OCI-LY7 (cell line): ENCODE measurements around the gene CES4A. TPM values are rescaled to one million over a fixed set of nuclear protein-coding genes. Genes with fewer than 3 reads are reported as not detected.

Experiments used
- BruUV-seq: library from RNA; stranded (reverse); fragments of 400-500 nt; replicated peaks from 2 replicates; lab custom pipeline; 2021; lab: Mats Ljungman, UMichigan
- CTCF ChIA-PET: fragments of 300-600 bp; sonication (Branson Sonifier 250); formaldehyde crosslinking; loops from one replicate; lab custom pipeline; 2022; ENCODE audit warnings: antibody characterized with exemption; ENCODE audit not compliant: unreplicated experiment; lab: Charles Lee
- POLR2A ChIA-PET: fragments of 300-600 bp; sonication (Branson Sonifier 250); formaldehyde crosslinking; loops from one replicate; lab custom pipeline; 2022; ENCODE audit warnings: antibody characterized with exemption; lab: Charles Lee
- DNase-seq: peaks from one replicate; pipeline ENCODE4 v3.0.0-alpha.2; 2015; ENCODE audit warnings: low spot score
- H2AFZ ChIP-seq: fragments of 200-600 bp; sonication (generic), shearing (Covaris generic); 2 replicates; pipeline ENCODE4 v1.6.1; 2014; ENCODE audit warnings: mild to moderate bottlenecking, antibody characterized with exemption, low read length, moderate library complexity
- H3K27ac ChIP-seq: fragments of 200-600 bp; sonication (generic); 2 replicates; pipeline ENCODE4 v1.5.1; 2014; ENCODE audit warnings: mixed run types, low read depth, mild to moderate bottlenecking, moderate library complexity, low read length, inconsistent platforms; ENCODE audit not compliant: poor library complexity, severe bottlenecking
- H3K36me3 ChIP-seq: fragments of 200-600 bp; sonication (generic); 2 replicates; pipeline ENCODE4 v1.6.1; 2014; ENCODE audit warnings: mild to moderate bottlenecking, antibody characterized with exemption, low read length, moderate library complexity, mixed read lengths; ENCODE audit not compliant: insufficient read depth
- H3K4me1 ChIP-seq: fragments of 200-600 bp; sonication (generic); 2 replicates; pipeline ENCODE4 v1.5.1; 2014; ENCODE audit warnings: mild to moderate bottlenecking, low read length; ENCODE audit not compliant: insufficient read depth, poor library complexity, severe bottlenecking
- H3K4me2 ChIP-seq: fragments of 200-600 bp; sonication (generic); 2 replicates; pipeline ENCODE4 v1.6.1; 2014; ENCODE audit warnings: mild to moderate bottlenecking, low read length
- H3K4me3 ChIP-seq: fragments of 200-600 bp; sonication (generic); 2 replicates; pipeline ENCODE4 v1.5.1; 2014; ENCODE audit warnings: mild to moderate bottlenecking, low read depth, low read length; ENCODE audit not compliant: poor library complexity, severe bottlenecking
- H3K79me2 ChIP-seq: fragments of 200-600 bp; sonication (generic); 2 replicates; pipeline ENCODE4 v1.6.1; 2016; ENCODE audit warnings: low read depth, mild to moderate bottlenecking, low read length, moderate library complexity, mixed read lengths; ENCODE audit not compliant: insufficient read depth
- H3K9me2 ChIP-seq: fragments of 200-600 bp; sonication (generic); 2 replicates; pipeline ENCODE4 v1.6.1; 2016; ENCODE audit warnings: mild to moderate bottlenecking, low read length, mixed read lengths; ENCODE audit not compliant: insufficient read depth
- H3K9me3 ChIP-seq: fragments of 200-600 bp; sonication (generic); 2 replicates; pipeline ENCODE4 v1.6.1; 2014; ENCODE audit warnings: mild to moderate bottlenecking, mixed run types, low read length, mixed read lengths
- H4K20me1 ChIP-seq: fragments of 200-600 bp; sonication (generic); 2 replicates; pipeline ENCODE4 v1.6.1; 2014; ENCODE audit warnings: mild to moderate bottlenecking, antibody characterized with exemption, low read length, moderate library complexity, mixed read lengths; ENCODE audit not compliant: insufficient read depth
- EZH2phosphoT487 ChIP-seq: fragments of 200-600 bp; sonication (generic); IDR thresholded peaks from 2 replicates; pipeline ENCODE4 v1.6.1; 2018; ENCODE audit warnings: low read depth, borderline replicate concordance, mild to moderate bottlenecking, mixed run types, antibody characterized with exemption, low read length, moderate library complexity, mixed read lengths
- intact Hi-C: fragments of 100-400 bp; cut with micrococcal nuclease; formaldehyde crosslinking; loops from one replicate; pipeline ENCODE4 v1.10.0; 2022; ENCODE audit not compliant: unreplicated experiment
- total RNA-seq, 2 experiments: library from RNA; depleted of rRNA in 1 of 2; stranded (reverse); fragments of >200 nt in 1 of 2; shearing (Covaris generic) in 1 of 2; gene quantifications; 2 replicates each; pipeline ENCODE4 v1.2.3, GENCODE V29; 2014 to 2022
- TF ChIP-seq, protein P1 (sequence below): fragments of 200-600 bp; sonication (generic); conservative IDR thresholded peaks from 2 replicates; pipeline ENCODE4 v1.5.1; 2014; ENCODE audit warnings: mild to moderate bottlenecking, antibody characterized with exemption, low read length, moderate library complexity, mixed read lengths

CES4A gene
- total RNA-seq, 2 experiments from 2014 or later, result 0.38 to 0.47 TPM

DNA sequence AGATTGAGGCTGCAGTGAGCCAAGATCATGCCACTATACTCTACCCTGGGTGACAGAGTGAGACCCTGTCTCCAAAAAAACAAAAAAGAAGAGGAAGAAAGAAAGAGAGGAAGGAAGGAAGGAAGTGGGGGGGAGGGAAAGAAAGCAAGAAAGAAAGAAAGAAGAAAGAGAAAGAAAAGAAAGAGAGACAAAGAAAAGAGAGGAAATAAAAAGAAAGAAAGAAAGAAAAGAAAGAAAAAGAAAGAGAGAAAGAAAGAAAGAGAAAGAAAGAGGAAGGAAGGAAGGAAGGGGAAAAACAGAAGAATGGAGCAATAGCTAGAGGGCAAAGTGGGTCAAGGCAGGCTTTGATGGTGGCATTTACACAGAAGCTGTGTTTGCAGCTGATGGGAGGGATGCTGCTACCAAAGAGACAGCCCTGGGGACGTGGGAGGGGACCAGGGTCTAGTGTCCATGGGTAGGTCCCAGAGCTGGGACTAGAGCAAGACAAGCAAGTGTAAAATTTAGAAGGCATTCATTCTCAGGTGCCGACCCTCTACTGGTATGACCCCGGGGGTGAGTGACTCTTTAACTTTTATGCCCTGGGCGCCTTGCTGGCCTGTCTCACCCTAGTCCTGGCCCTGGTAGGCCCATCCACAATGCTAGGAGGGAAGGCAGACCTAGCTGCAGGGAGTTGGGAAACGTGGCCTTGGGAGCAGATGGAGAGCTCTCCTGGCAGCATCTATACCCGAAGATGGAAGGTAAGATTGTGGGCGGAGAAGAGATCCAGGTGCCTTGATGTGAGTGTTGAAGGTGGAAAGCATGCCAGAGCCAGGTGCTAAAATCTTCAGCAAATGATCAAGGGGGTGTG is 29.3 kb upstream of the CES4A start:
- no peak overlapping the region for H3K27ac ChIP-seq
- CTCF ChIA-PET, result interaction anchor here (1.1 kb wide), 1 partner anchor 308 kb away, joined by 3 read pairs; no protein-coding TSS in a partner anchor

GRCh38 chr16:66959704-66960161 is 28.7 kb upstream of the CES4A start:
- H3K4me3 ChIP-seq, result no peak overlapping the region
- CTCF ChIA-PET, result interaction anchor here (1.1 kb wide), 1 partner anchor 309 kb away, joined by 3 read pairs; no protein-coding TSS in a partner anchor
- H3K4me2 ChIP-seq, result no peak overlapping the region
- DNase-seq, result no peak
- no peaks in the 10 kb centered on the region for H3K79me2 ChIP-seq
- H3K9me3 ChIP-seq, result no peaks in the 10 kb centered on the region
- POLR2A ChIA-PET, result no interaction called here
- H3K9me2 ChIP-seq, result no peaks in the 10 kb centered on the region
- H3K27ac ChIP-seq, result no peak overlapping the region
- intact Hi-C loops, result no loop called here
- H3K4me1 ChIP-seq, result peaks cover 4% of the 10 kb centered on the region
- H2AFZ ChIP-seq, result no peak overlapping the region
- no peak for TF ChIP-seq EZH2phosphoT487
- TF ChIP-seq, protein P1, sequence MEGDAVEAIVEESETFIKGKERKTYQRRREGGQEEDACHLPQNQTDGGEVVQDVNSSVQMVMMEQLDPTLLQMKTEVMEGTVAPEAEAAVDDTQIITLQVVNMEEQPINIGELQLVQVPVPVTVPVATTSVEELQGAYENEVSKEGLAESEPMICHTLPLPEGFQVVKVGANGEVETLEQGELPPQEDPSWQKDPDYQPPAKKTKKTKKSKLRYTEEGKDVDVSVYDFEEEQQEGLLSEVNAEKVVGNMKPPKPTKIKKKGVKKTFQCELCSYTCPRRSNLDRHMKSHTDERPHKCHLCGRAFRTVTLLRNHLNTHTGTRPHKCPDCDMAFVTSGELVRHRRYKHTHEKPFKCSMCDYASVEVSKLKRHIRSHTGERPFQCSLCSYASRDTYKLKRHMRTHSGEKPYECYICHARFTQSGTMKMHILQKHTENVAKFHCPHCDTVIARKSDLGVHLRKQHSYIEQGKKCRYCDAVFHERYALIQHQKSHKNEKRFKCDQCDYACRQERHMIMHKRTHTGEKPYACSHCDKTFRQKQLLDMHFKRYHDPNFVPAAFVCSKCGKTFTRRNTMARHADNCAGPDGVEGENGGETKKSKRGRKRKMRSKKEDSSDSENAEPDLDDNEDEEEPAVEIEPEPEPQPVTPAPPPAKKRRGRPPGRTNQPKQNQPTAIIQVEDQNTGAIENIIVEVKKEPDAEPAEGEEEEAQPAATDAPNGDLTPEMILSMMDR, result no peak
- H3K36me3 ChIP-seq, result no peaks in the 10 kb centered on the region
- BruUV-seq, result no TSS peak
- H4K20me1 ChIP-seq, result no peaks in the 10 kb centered on the region

More for the DNA sequence above, 29.3 kb upstream of the CES4A start:
- POLR2A ChIA-PET, result no interaction called here
- no TSS peak for BruUV-seq
- Histone ChIP-seq H3K4me1 (peaks cover 4% of the 10 kb centered on the region), H3K4me3 (no peak overlapping the region), H3K4me2 (no peak overlapping the region), H3K9me2 (no peaks in the 10 kb centered on the region), H2AFZ (no peak overlapping the region), H3K79me2 (no peaks in the 10 kb centered on the region), H3K36me3 (no peaks in the 10 kb centered on the region), H4K20me1 (no peaks in the 10 kb centered on the region), H3K9me3 (no peaks in the 10 kb centered on the region)
- DNase-seq, result no peak
- intact Hi-C loops, result no loop called here
- no peak for TF ChIP-seq EZH2phosphoT487
- TF ChIP-seq, protein P1, result no peak
